ENCODE results near the gene CDCP1.

Gene CDCP1

GRCh38 chr3:45137656-45138181, 8.5 kb downstream of the CDCP1 start:
- DNase-seq, result no peak

GRCh38 chr3:45135959-45136358, 10.2 kb downstream of the CDCP1 start:
- DNase-seq, result no peak

- DNase-seq, result no peak
Observed at GRCh38 chr3:45134758-45135521, 11.2 kb downstream of the CDCP1 start.

GRCh38 chr3:45132568-45133211, 13.5 kb downstream of the CDCP1 start:
- DNase-seq, result no peak

- DNase-seq, result no peak
Observed at GRCh38 chr3:45131201-45131600, 15.0 kb downstream of the CDCP1 start.

GRCh38 chr3:45130476-45130875, 15.7 kb downstream of the CDCP1 start:
- no peak for DNase-seq

- no peak for DNase-seq
Observed at GRCh38 chr3:45128950-45129349, 17.2 kb downstream of the CDCP1 start.

- no peak for DNase-seq
Observed at GRCh38 chr3:45127130-45127822, 18.9 kb downstream of the CDCP1 start.

GRCh38 chr3:45126730-45127129, 19.4 kb downstream of the CDCP1 start:
- no peak for DNase-seq

- DNase-seq, result no peak
Observed at GRCh38 chr3:45125550-45126026, 20.6 kb downstream of the CDCP1 start.

GRCh38 chr3:45124956-45125355, 21.2 kb downstream of the CDCP1 start:
- DNase-seq, result no peak

- DNase-seq, result no peak
Observed at GRCh38 chr3:45124352-45124751, 21.8 kb downstream of the CDCP1 start.

- DNase-seq, result no peak
Observed at GRCh38 chr3:45123581-45124269, 22.5 kb downstream of the CDCP1 start.

- no peak for DNase-seq
Observed at GRCh38 chr3:45123030-45123429, 23.1 kb downstream of the CDCP1 start.

GRCh38 chr3:45120359-45121158, 25.6 kb downstream of the CDCP1 start:
- no peak for DNase-seq

GRCh38 chr3:45119824-45120358, 26.3 kb downstream of the CDCP1 start:
- DNase-seq, result no peak

- no peak for DNase-seq
Observed at GRCh38 chr3:45119376-45119775, 26.8 kb downstream of the CDCP1 start.

- DNase-seq, result no peak
Observed at GRCh38 chr3:45118615-45119071, 27.5 kb downstream of the CDCP1 start.

GRCh38 chr3:45116350-45116749, 29.8 kb downstream of the CDCP1 start:
- no peak for DNase-seq

- no peak for DNase-seq
Observed at GRCh38 chr3:45113625-45114050, 32.5 kb downstream of the CDCP1 start.

- DNase-seq, result no peak
Observed at GRCh38 chr3:45112939-45113338, 33.2 kb downstream of the CDCP1 start.

- DNase-seq, result no peak
Observed at GRCh38 chr3:45110509-45110833, 35.7 kb downstream of the CDCP1 start.

All from NCI-H748 treated with DMSO at 0.1 percent for 48 hours (cell line).